Ovary (tissue), 9 donors: ENCODE data around the gene NKD2. TPM values are rescaled to one million over a fixed set of nuclear protein-coding genes. Genes with fewer than 3 reads are reported as not detected.

Experiments
- DNase-seq, 5 donors: peaks; one replicate each; pipeline ENCODE4 v3.0.0-alpha.2; 2019 to 2020
- H3K27ac ChIP-seq, 2 donors: fragments of 200-600 bp; one replicate each; pipeline versions ENCODE4 v1.5.1 to v1.8.0; 2019 to 2022
- H3K27me3 ChIP-seq: fragments of 200-600 bp; one replicate; pipeline ENCODE4 v1.8.0; 2022
- H3K36me3 ChIP-seq: fragments of 200-600 bp; sonication (generic); one replicate; pipeline ENCODE4 v1.5.1; 2019
- H3K4me1 ChIP-seq: one replicate; pipeline ENCODE4 v1.8.1; 2013; ENCODE audit warnings: mild to moderate bottlenecking, moderate library complexity; ENCODE audit not compliant: insufficient read depth
- H3K4me3 ChIP-seq: fragments of 200-600 bp; sonication (generic); one replicate; pipeline ENCODE4 v1.5.1; 2017
- H3K9me3 ChIP-seq, 2 donors: fragments of 200-600 bp in 1 of 2; sonication (generic) in 1 of 2; one replicate each; pipeline versions ENCODE4 v1.5.1 to v1.8.1; 2013 to 2019; ENCODE audit warnings: mild to moderate bottlenecking in 1 of 2, moderate library complexity in 1 of 2
- EP300 ChIP-seq: sonication (generic); formaldehyde crosslinking; IDR thresholded peaks from one replicate; pipeline ENCODE4 v1.6.1; 2017; ENCODE audit warnings: antibody characterized with exemption
- POLR2A ChIP-seq: fragments of 450-650 bp; IDR thresholded peaks from one replicate; pipeline ENCODE4 v1.6.1; 2017; ENCODE audit warnings: antibody characterized with exemption, mild to moderate bottlenecking, moderate library complexity
- WGBS, 3 donors: extraction: QIAGEN DNeasy Blood & Tissue Kit in 1 of 3; methylation state at CpG; one replicate each; pipeline versions ENCODE4 v1.1.5 to v1.1.7; 2013 to 2017; 5-methylcytosine and 5-hydroxymethylcytosine counted together
- intact Hi-C, 4 donors: fragments of 100-400 bp; cut with DNase I; formaldehyde crosslinking; loops; one replicate each; pipeline versions ENCODE4 v1.11.0 to v1.15.1; 2022 to 2023
- polyA plus RNA-seq, 2 donors: library from polyadenylated mRNA; stranded (reverse); fragments of 200-250 nt in 1 of 2; fragments of 350-450 nt in 1 of 2; fragmentation: Illumina TruSeq in 1 of 2; extraction: RNeasy Lipid Tissue Mini Kit (QIAGEN cat#74804) in 1 of 2; gene quantifications; one replicate each; pipeline ENCODE4 v1.2.3, GENCODE V29; 2013 to 2014
- total RNA-seq, 7 donors: library from RNA; depleted of rRNA in 2 of 7; stranded (reverse); fragments of >200 nt in 2 of 7; fragmentation: NEBNext Ultra II Directional in 3 of 7; extraction: Animal tissue kit (Norgen Biotek cat#: 25700) in 3 of 7; gene quantifications; one replicate each; pipeline versions ENCODE4 v1.1.0 to v1.2.4, GENCODE V29; 2016 to 2023
- TF ChIP-seq, protein P1 (sequence below), 3 donors: fragments of 450-650 bp in 2 of 3; fragments of 200-600 bp in 1 of 3; IDR thresholded peaks; one replicate each; pipeline versions ENCODE4 v1.5.1 to v1.8.0; 2016 to 2022; ENCODE audit warnings: antibody characterized with exemption in 3 of 3, mild to moderate bottlenecking in 1 of 3
- donor health status: DM: no; HTN: no; CAD: no; lungs with moderate emphysema.
- donor health status: DM: no; HTN: no; CAD: no.
- donor health status: Bipolar disorder and iron deficiency.
- donor health status: DM: yes; HTN: yes; CAD: no.
- donor health status: DM: no; HTN: no; CAD: no.
- donor health status: DM: yes; HTN: yes; CAD: no.

NKD2 gene
- total and polyA plus RNA-seq, 9 donors: 0.33 to 17.2 (median 1.4) TPM; not detected in 1

DNA sequence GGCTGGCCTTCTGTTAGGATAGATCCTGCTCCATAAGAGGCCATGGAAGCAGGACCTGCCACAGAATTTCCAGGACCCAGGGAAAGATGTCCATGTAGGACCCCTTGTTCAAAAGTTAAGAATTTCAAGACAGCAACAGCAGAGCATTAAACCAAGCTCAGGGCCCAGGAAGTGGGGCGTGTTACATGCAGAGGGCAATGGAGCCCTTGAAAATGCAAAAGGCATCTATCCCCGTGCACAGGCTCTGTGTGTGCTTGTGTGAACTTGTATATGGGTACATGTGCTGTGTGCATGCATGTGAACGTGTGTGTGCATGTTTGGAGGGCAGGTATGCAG, 14.4 kb upstream of the NKD2 start:
- no peak for DNase-seq

GRCh38 chr5:994821-995220, 13.8 kb upstream of the NKD2 start:
- TF ChIP-seq POLR2A (no peak), EP300 (no peak)
- TF ChIP-seq, protein P1, sequence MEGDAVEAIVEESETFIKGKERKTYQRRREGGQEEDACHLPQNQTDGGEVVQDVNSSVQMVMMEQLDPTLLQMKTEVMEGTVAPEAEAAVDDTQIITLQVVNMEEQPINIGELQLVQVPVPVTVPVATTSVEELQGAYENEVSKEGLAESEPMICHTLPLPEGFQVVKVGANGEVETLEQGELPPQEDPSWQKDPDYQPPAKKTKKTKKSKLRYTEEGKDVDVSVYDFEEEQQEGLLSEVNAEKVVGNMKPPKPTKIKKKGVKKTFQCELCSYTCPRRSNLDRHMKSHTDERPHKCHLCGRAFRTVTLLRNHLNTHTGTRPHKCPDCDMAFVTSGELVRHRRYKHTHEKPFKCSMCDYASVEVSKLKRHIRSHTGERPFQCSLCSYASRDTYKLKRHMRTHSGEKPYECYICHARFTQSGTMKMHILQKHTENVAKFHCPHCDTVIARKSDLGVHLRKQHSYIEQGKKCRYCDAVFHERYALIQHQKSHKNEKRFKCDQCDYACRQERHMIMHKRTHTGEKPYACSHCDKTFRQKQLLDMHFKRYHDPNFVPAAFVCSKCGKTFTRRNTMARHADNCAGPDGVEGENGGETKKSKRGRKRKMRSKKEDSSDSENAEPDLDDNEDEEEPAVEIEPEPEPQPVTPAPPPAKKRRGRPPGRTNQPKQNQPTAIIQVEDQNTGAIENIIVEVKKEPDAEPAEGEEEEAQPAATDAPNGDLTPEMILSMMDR (IDR thresholded peaks at IDR 0.05): no peak
- Histone ChIP-seq H3K36me3 (no peaks in the 10 kb centered on the region), H3K9me3 (no peaks in the 10 kb centered on the region), H3K27ac (no peak overlapping the region), H3K4me1 (peaks cover 15% of the 10 kb centered on the region), H3K27me3 (no peaks in the 10 kb centered on the region), H3K4me3 (no peak overlapping the region)
- no peak for DNase-seq
- 95 to 99% (median 95%) methylated on average over 4 of the region's 4 CpGs for WGBS, 3 donors
- intact Hi-C loops: no loop called here

More for the DNA sequence above, 14.4 kb upstream of the NKD2 start:
- Histone ChIP-seq H3K36me3 (no peaks in the 10 kb centered on the region), H3K4me3 (no peak overlapping the region), H3K27me3 (no peaks in the 10 kb centered on the region), H3K27ac (no peak overlapping the region), H3K4me1 (peaks cover 14% of the 10 kb centered on the region), H3K9me3 (no peaks in the 10 kb centered on the region)
- no peak for TF ChIP-seq POLR2A
- 82 to 90% (median 90%) methylated on average over 3 of the region's 3 CpGs for WGBS, 3 donors
- intact Hi-C loops: no loop called here

DNA sequence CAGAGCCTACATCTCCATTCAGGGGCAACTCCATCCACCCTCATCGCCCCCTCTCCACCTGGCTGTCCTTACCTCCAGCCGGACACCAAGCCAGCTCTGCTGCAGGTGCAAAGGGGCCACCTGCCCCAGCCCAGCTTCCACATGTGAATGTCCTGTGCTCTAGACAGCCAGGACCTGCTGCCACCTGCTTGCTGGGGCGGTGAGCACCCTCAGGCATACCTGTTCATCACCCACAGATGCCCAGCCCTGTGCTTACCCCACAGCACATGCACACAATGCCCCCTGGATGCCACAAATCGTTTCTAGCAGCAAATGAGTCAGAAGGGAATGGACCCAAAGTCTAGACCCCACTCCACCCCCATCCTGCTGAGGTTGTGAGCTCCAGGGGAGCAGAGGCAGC, 13.3 kb upstream of the NKD2 start:
- peak in 1 of 5 donors; percentile 11 for DNase-seq
- intact Hi-C loops: no loop called here
- 89 to 90% (median 90%) methylated on average over 4 of the region's 4 CpGs for WGBS, 3 donors
- no peak overlapping the region for H3K27ac ChIP-seq
- H3K27me3 ChIP-seq: no peaks in the 10 kb centered on the region
- H3K9me3 ChIP-seq: no peaks in the 10 kb centered on the region
- peaks cover 15% of the 10 kb centered on the region for H3K4me1 ChIP-seq
- TF ChIP-seq EP300 (no peak), POLR2A (no peak)
- TF ChIP-seq, protein P1 (IDR thresholded peaks at IDR 0.05): no peak
- H3K36me3 ChIP-seq: no peaks in the 10 kb centered on the region
- no peak overlapping the region for H3K4me3 ChIP-seq

- TF ChIP-seq EP300 (no peak), POLR2A (no peak)
- TF ChIP-seq, protein P1 (IDR thresholded peaks at IDR 0.05): no peak
Measured at GRCh38 chr5:997001-997474, 11.6 kb upstream of the NKD2 start.

GRCh38 chr5:997711-998110, 10.9 kb upstream of the NKD2 start:
- peak in 3 of 5 donors; percentile 5 to 32 (median 20) for DNase-seq
- Histone ChIP-seq H3K4me3 (no peak overlapping the region), H3K27ac (no peak overlapping the region), H3K27me3 (no peaks in the 10 kb centered on the region), H3K4me1 (peaks cover 15% of the 10 kb centered on the region), H3K9me3 (no peaks in the 10 kb centered on the region), H3K36me3 (no peaks in the 10 kb centered on the region)
- WGBS, 3 donors: 59 to 71% (median 64%) methylated on average over 6 of the region's 6 CpGs
- TF ChIP-seq EP300: no peak
- TF ChIP-seq POLR2A: no peak
- TF ChIP-seq, protein P1 (IDR thresholded peaks at IDR 0.05): no peak
- intact Hi-C loops: no loop called here

More at GRCh38 chr5:997001-997474, 11.6 kb upstream of the NKD2 start:
- Histone ChIP-seq H3K36me3 (no peaks in the 10 kb centered on the region), H3K9me3 (no peaks in the 10 kb centered on the region), H3K4me3 (no peak overlapping the region), H3K27ac (no peak overlapping the region), H3K4me1 (peaks cover 15% of the 10 kb centered on the region), H3K27me3 (no peaks in the 10 kb centered on the region)
- intact Hi-C loops: no loop called here
- peak in 3 of 5 donors; percentile 14 to 35 (median 24) for DNase-seq
- WGBS, 3 donors: 11 to 19% (median 19%) methylated on average over 4 of the region's 4 CpGs
